Activated T-cell treated with anti-CD3 and anti-CD28 coated beads, Interleukin-2, amount 50 U/mL, for 72 hours (primary cell): ENCODE measurements around the gene TTC12. TPM values are rescaled to one million over a fixed set of nuclear protein-coding genes. Genes with fewer than 3 reads are reported as not detected.

Experiments
- ATAC-seq, 2 donors: fragments of 150-1000 bp; cut with Tn5 transposase; replicated peaks in 1 of 2; 2 replicates each; pipeline ENCODE4 v1.10.0; 2021; ENCODE audit warnings: moderate library complexity in 2 of 2, mild to moderate bottlenecking in 1 of 2
- DNase-seq, 2 donors: peaks; one replicate each; pipeline ENCODE4 v3.0.0; 2021 to 2022; ENCODE audit warnings: mixed read lengths in 1 of 2
- H3K27ac Mint-ChIP-seq: one replicate; pipeline ENCODE4 v1.8.0; 2022; ENCODE audit warnings: mild to moderate bottlenecking, moderate library complexity, mixed read lengths
- H3K27me3 Mint-ChIP-seq: one replicate; pipeline ENCODE4 v1.8.0; 2022; ENCODE audit warnings: low read depth, mixed read lengths
- H3K36me3 Mint-ChIP-seq, 2 donors: one replicate each; pipeline ENCODE4 v1.8.0; 2022; ENCODE audit warnings: mixed read lengths in 2 of 2, mild to moderate bottlenecking in 1 of 2; ENCODE audit not compliant: insufficient read depth in 2 of 2
- H3K4me1 Mint-ChIP-seq: one replicate; pipeline ENCODE4 v1.8.0; 2022; ENCODE audit warnings: low read depth, mixed read lengths
- H3K4me3 Mint-ChIP-seq, 2 donors: one replicate each; pipeline ENCODE4 v1.8.0; 2022; ENCODE audit warnings: mild to moderate bottlenecking in 2 of 2, mixed read lengths in 2 of 2, moderate library complexity in 2 of 2
- H3K9me3 Mint-ChIP-seq, 2 donors: one replicate each; pipeline ENCODE4 v1.8.0; 2022; ENCODE audit warnings: mixed read lengths in 2 of 2
- total RNA-seq, 2 donors: library from RNA; stranded (reverse); gene quantifications; one replicate each; pipeline ENCODE4 v1.2.3, GENCODE V29; 2022

TTC12 gene
- total RNA-seq, 2 donors from 2014 or later = 11.4 to 17.4 TPM

DNA sequence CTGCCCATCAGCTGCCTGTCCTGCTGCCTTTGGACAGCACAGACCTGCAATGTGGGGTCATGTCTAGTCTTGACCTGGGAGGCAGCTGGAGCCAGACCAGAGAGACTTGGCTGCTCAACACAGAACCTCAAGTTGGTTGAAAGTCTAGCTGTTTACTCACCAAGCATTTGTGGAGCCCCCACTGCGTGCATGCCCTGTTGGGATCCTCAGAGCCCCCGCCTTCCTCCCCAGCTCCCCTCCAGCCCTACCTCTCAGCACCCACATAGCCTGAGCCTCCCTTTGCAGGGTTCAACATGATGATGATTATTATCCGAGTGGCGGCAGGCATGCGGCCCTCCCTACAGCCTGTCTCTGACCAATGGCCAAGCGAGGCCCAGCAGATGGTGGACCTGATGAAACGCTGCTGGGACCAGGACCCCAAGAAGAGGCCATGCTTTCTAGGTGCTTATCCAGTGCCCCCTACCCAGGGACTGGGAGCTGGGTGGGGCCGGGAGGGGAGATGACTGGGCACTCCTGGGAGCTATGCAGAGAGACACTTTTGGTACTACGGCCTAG, 81.5 kb downstream of the TTC12 start:
- DNase-seq (no peak), ATAC-seq (no peak)
- Mint-ChIP-seq H3K27ac (no peak overlapping the region), H3K4me3 (no peak overlapping the region), H3K27me3 (no peaks in the 10 kb centered on the region), H3K9me3 (no peaks in the 10 kb centered on the region), H3K4me1 (no peaks in the 10 kb centered on the region), H3K36me3 (no peaks in the 10 kb centered on the region)

DNA sequence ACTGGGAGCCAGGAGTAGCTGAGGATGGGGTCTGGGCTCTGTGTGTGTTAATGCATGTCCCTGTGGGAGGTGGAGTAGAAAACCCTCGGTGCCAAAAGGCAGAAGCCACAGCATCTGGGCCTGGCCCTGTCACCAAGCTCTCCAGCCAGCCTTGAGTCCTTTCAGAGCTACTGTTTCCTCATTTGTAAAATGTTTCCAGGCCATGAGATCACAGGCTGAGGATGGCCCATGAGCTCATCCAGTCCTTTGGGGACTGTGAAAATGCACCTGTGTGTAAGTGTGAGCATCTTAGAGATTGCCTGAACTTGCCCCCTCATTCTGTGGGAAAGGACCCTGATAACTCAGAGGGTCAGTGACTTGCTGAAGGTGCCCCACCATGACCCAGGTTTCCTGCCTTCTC, 82.3 kb downstream of the TTC12 start:
- Mint-ChIP-seq H3K4me1 (no peaks in the 10 kb centered on the region), H3K4me3 (no peak overlapping the region)

GRCh38 chr11:113397212-113397611, 82.8 kb downstream of the TTC12 start:
- DNase-seq = no peak
- Mint-ChIP-seq H3K9me3 (no peaks in the 10 kb centered on the region), H3K4me1 (no peaks in the 10 kb centered on the region), H3K36me3 (no peaks in the 10 kb centered on the region), H3K27me3 (no peaks in the 10 kb centered on the region), H3K27ac (no peak overlapping the region), H3K4me3 (no peak overlapping the region)
- no peak for ATAC-seq

More for the DNA sequence above, 82.3 kb downstream of the TTC12 start:
- DNase-seq (no peak), ATAC-seq (no peak)
- Mint-ChIP-seq H3K36me3 (no peaks in the 10 kb centered on the region), H3K27ac (no peak overlapping the region), H3K9me3 (no peaks in the 10 kb centered on the region), H3K27me3 (no peaks in the 10 kb centered on the region)

DNA sequence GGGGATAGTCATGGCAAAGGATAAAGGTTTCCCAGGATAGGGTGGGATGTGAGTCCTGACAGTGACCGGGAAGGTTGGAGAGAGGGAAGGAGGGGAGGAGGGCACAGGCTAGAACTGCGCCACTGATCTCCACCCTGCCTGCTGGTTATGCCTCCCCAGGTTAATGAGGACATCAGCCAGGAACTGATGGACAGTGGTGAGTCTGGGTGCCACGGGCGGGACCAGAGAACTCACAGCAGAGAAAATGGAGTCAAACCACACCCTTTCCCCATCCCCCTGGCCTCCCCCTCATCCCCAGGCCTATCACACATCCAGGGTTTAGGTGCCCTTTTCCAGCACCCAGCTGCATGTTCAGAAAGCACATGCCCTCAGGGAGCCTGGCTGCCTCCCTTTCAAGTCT, 83.4 kb downstream of the TTC12 start:
- Mint-ChIP-seq H3K9me3 (no peaks in the 10 kb centered on the region), H3K27me3 (no peaks in the 10 kb centered on the region), H3K27ac (no peak overlapping the region), H3K36me3 (no peaks in the 10 kb centered on the region), H3K4me1 (no peaks in the 10 kb centered on the region), H3K4me3 (no peak overlapping the region)
- ATAC-seq = no peak
- no peak for DNase-seq

GRCh38 chr11:113398669-113399430, 84.5 kb downstream of the TTC12 start:
- Mint-ChIP-seq H3K27ac (no peak overlapping the region), H3K27me3 (no peaks in the 10 kb centered on the region), H3K4me3 (no peak overlapping the region), H3K4me1 (no peaks in the 10 kb centered on the region), H3K36me3 (no peaks in the 10 kb centered on the region), H3K9me3 (no peaks in the 10 kb centered on the region)
- no peak for DNase-seq
- ATAC-seq = no peak

GRCh38 chr11:113400631-113401230, 86.3 kb downstream of the TTC12 start:
- ATAC-seq (no peak), DNase-seq (no peak)
- Mint-ChIP-seq H3K36me3 (no peaks in the 10 kb centered on the region), H3K27me3 (peaks cover 11% of the 10 kb centered on the region), H3K9me3 (no peaks in the 10 kb centered on the region), H3K27ac (no peak overlapping the region), H3K4me1 (no peaks in the 10 kb centered on the region), H3K4me3 (no peak overlapping the region)

DNA sequence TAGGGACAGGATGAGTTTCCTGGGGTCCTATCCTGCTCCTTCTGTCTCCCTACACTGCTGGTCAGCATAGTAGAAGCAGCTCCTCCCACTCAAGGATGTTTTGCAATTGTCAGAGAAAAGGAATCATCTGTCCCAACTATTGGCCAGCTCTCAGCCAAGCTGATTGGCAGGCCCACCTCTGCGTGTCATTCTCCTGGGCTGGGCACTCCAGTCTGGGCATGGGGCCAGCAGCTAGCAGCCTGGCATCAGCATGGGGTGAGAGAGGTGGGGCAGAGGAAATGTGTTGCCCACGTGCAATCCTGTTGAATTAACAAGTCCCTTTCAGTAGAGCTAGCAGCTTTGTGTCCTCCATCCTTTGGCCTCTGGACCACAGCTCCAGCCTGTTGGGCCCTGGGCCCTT, 87.3 kb downstream of the TTC12 start:
- Mint-ChIP-seq H3K27me3 (peaks cover 11% of the 10 kb centered on the region), H3K4me3 (no peak overlapping the region), H3K9me3 (no peaks in the 10 kb centered on the region), H3K4me1 (no peaks in the 10 kb centered on the region), H3K36me3 (no peaks in the 10 kb centered on the region), H3K27ac (no peak overlapping the region)
- no peak for DNase-seq
- ATAC-seq = no peak

DNA sequence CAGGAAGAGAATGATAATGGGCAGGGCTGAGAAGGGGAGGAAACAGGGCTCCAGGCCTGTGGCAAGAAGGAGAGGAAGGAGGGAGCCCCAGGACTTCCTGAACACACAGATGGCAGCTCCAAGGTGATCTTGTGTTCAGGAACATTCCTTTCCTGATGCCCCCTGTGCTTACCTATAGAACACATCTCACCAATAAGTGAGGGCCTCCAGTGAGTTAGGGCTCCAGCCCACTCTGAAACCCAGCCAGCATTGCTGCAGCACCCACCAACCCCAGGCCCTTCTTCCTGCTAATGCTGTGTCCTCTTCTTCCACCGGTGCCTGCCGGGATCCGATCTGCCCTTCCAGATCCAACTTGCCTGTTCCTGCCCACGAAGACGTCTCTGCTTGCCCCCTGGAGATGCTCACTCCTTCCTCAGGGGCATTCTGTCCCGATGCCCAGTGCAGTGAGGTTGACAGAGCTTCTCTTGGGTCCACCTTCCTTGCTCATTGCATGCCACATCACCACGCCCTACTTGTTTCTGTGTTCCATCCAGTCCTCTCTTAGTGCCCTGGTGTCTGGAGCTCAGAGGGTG, 90.6 kb downstream of the TTC12 start:
- Mint-ChIP-seq H3K4me3 (no peak overlapping the region), H3K36me3 (no peaks in the 10 kb centered on the region), H3K9me3 (no peaks in the 10 kb centered on the region), H3K4me1 (no peaks in the 10 kb centered on the region), H3K27me3 (peaks cover 11% of the 10 kb centered on the region), H3K27ac (no peak overlapping the region)
- ATAC-seq (no peak), DNase-seq (no peak)

GRCh38 chr11:113405724-113406478, 91.5 kb downstream of the TTC12 start:
- Mint-ChIP-seq H3K27me3 (peaks cover 11% of the 10 kb centered on the region), H3K27ac (no peak overlapping the region)

GRCh38 chr11:113407163-113407562, 92.8 kb downstream of the TTC12 start:
- Mint-ChIP-seq H3K9me3 (no peaks in the 10 kb centered on the region), H3K27ac (no peak overlapping the region), H3K4me1 (no peaks in the 10 kb centered on the region), H3K4me3 (no peak overlapping the region), H3K27me3 (peaks cover 11% of the 10 kb centered on the region), H3K36me3 (no peaks in the 10 kb centered on the region)
- DNase-seq (no peak), ATAC-seq (no peak)

More at GRCh38 chr11:113405724-113406478, 91.5 kb downstream of the TTC12 start:
- DNase-seq (no peak), ATAC-seq (no peak)
- Mint-ChIP-seq H3K36me3 (no peaks in the 10 kb centered on the region), H3K9me3 (no peaks in the 10 kb centered on the region), H3K4me3 (no peak overlapping the region), H3K4me1 (no peaks in the 10 kb centered on the region)

DNA sequence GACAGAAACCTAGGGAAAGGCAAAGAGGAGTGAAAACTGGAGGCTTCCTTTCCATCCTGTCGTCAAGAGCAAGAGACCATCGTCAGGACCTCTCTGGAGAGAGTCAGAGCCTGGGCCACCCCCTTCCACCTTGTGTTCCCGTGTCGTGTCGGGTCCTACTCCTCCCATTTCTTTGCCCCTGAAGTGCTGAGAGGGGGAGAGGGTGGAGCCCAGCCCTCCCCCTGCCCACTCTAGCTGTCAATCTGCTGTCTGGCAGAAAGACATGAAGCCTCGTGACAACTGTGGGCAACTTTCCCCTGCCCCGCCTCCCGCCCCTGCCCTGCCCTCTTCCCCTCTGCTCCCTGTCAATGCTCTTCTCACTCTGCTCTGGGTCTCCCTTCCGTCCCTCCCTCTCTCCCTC, 93.8 kb downstream of the TTC12 start:
- H3K9me3 Mint-ChIP-seq = no peaks in the 10 kb centered on the region
- H3K4me3 Mint-ChIP-seq = no peak overlapping the region
- no peaks in the 10 kb centered on the region for H3K4me1 Mint-ChIP-seq
- no peaks in the 10 kb centered on the region for H3K36me3 Mint-ChIP-seq
- H3K27ac Mint-ChIP-seq = no peak overlapping the region
- H3K27me3 Mint-ChIP-seq = peaks cover 11% of the 10 kb centered on the region
- ATAC-seq (no peak), DNase-seq (no peak)

GRCh38 chr11:113408887-113409286, 94.5 kb downstream of the TTC12 start:
- no peaks in the 10 kb centered on the region for H3K4me1 Mint-ChIP-seq
- no peak overlapping the region for H3K27ac Mint-ChIP-seq

GRCh38 chr11:113409526-113409925, 95.1 kb downstream of the TTC12 start:
- ATAC-seq (no peak), DNase-seq (no peak)
- no peaks in the 10 kb centered on the region for H3K36me3 Mint-ChIP-seq
- no peaks in the 10 kb centered on the region for H3K9me3 Mint-ChIP-seq
- peaks cover 7% of the 10 kb centered on the region for H3K27me3 Mint-ChIP-seq
- H3K4me1 Mint-ChIP-seq = no peaks in the 10 kb centered on the region
- H3K27ac Mint-ChIP-seq = no peak overlapping the region
- no peak overlapping the region for H3K4me3 Mint-ChIP-seq

More at GRCh38 chr11:113408887-113409286, 94.5 kb downstream of the TTC12 start:
- DNase-seq = no peak
- Mint-ChIP-seq H3K9me3 (no peaks in the 10 kb centered on the region), H3K36me3 (no peaks in the 10 kb centered on the region), H3K4me3 (no peak overlapping the region), H3K27me3 (peaks cover 11% of the 10 kb centered on the region)
- no peak for ATAC-seq
